ENCODE measurements around the gene FBXO31.

Gene FBXO31

GRCh38 chr16:87383505-87384161, at the start of gene FBXO31:
Gene FBXO31, minus strand, starts transcription at chr16:87383776. Its CDS starts 32 bp downstream, at chr16:87383744.
- TF ChIP-seq, protein P1, sequence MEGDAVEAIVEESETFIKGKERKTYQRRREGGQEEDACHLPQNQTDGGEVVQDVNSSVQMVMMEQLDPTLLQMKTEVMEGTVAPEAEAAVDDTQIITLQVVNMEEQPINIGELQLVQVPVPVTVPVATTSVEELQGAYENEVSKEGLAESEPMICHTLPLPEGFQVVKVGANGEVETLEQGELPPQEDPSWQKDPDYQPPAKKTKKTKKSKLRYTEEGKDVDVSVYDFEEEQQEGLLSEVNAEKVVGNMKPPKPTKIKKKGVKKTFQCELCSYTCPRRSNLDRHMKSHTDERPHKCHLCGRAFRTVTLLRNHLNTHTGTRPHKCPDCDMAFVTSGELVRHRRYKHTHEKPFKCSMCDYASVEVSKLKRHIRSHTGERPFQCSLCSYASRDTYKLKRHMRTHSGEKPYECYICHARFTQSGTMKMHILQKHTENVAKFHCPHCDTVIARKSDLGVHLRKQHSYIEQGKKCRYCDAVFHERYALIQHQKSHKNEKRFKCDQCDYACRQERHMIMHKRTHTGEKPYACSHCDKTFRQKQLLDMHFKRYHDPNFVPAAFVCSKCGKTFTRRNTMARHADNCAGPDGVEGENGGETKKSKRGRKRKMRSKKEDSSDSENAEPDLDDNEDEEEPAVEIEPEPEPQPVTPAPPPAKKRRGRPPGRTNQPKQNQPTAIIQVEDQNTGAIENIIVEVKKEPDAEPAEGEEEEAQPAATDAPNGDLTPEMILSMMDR (IDR thresholded peaks at IDR 0.05; ENCODE audit: borderline replicate concordance, insufficient read depth, low read depth, low read length), result no peak
- peak within 1 kb of the TSS; percentile 68 for H3K4me3 ChIP-seq (ENCODE audit: low read depth, low read length)

GRCh38 chr16:87432330-87432915, 48.8 kb upstream of the FBXO31 start:
- H3K4me3 ChIP-seq (ENCODE audit: low read depth, low read length), result no peak overlapping the region
- TF ChIP-seq, protein P1 (IDR thresholded peaks at IDR 0.05; ENCODE audit: borderline replicate concordance, insufficient read depth, low read depth, low read length), result no peak

DNA sequence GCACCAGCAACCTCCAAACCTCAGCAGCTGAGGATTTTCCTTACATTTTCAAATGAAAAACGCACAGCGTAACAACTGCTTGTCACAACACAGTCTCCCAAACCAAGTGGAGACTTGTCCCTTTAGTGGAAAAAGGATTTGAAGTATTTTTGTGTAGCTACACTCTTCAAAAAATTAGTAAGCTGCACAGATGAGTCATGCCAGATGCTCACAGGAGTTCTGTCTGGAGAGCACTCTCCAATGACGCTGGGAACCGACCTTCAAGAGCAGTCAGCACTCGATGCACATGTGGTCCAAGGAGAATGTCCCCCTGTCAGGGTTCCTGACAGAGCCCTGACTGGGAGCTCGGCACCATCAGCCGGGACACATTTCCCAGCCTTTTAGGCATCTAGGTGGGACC, 48.4 kb upstream of the FBXO31 start:
- no peak overlapping the region for H3K4me3 ChIP-seq (ENCODE audit: low read depth, low read length)
- TF ChIP-seq, protein P1 (IDR thresholded peaks at IDR 0.05; ENCODE audit: borderline replicate concordance, insufficient read depth, low read depth, low read length), result no peak

GRCh38 chr16:87426423-87427215, 43.0 kb upstream of the FBXO31 start:
- TF ChIP-seq, protein P1 (IDR thresholded peaks at IDR 0.05; ENCODE audit: borderline replicate concordance, insufficient read depth, low read depth, low read length), result no peak
- H3K4me3 ChIP-seq (ENCODE audit: low read depth, low read length), result no peak overlapping the region

GRCh38 chr16:87425941-87426340, 42.4 kb upstream of the FBXO31 start:
- no peak overlapping the region for H3K4me3 ChIP-seq (ENCODE audit: low read depth, low read length)
- TF ChIP-seq, protein P1 (IDR thresholded peaks at IDR 0.05; ENCODE audit: borderline replicate concordance, insufficient read depth, low read depth, low read length), result no peak

DNA sequence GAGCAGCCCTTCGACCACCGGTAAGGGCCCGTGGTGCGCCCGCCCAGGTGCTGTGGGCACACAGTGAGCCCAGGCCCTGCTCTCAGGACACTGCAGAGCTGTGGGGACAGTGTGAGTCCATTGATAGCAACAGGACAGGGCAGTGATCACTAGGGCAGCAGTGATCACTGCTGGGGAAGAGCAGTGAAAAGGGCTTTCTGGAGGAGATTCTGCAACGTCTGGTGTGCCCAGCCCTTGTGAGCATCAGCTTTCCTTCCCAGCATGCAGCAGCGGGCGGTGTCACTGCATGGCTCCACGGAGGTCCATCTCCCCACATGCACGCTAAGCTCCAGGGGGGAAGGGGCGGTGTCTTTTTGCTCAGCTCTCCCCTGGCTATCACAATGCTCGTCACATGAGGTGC, 40.7 kb upstream of the FBXO31 start:
- TF ChIP-seq, protein P1 (IDR thresholded peaks at IDR 0.05; ENCODE audit: borderline replicate concordance, insufficient read depth, low read depth, low read length), result no peak
- no peak overlapping the region for H3K4me3 ChIP-seq (ENCODE audit: low read depth, low read length)

Measured in GM12875 (cell line).